Activated effector memory CD4-positive, alpha-beta T cell treated with anti-CD3 and anti-CD28 coated beads, Interleukin-2, amount 50 U/mL, for 16 hours (primary cell): ENCODE measurements around the gene SMARCA4.

Experiments
- DNase-seq: peaks from one replicate; pipeline ENCODE4 v3.0.0-alpha.2; 2020

SMARCA4 gene

GRCh38 chr19:11106477-11106876, 145.6 kb downstream of the SMARCA4 start:
- DNase-seq, result no peak

GRCh38 chr19:11108746-11109145, 147.9 kb downstream of the SMARCA4 start:
- DNase-seq, result no peak

- DNase-seq, result no peak
These were observed 150.4 kb downstream of the SMARCA4 start for GRCh38 chr19:11111117-11111770.

- DNase-seq, result no peak
These were observed 150.9 kb downstream of the SMARCA4 start for GRCh38 chr19:11111771-11112144.
